IMR-90 (cell line): ENCODE measurements around the gene JMJD8. TPM values are rescaled to one million over a fixed set of nuclear protein-coding genes. Genes with fewer than 3 reads are reported as not detected.

Experiments used
- ATAC-seq: fragments of 200-7000 bp; cut with Tn5 transposase; 2 replicates; pipeline ENCODE4 v1.9.1; 2020; ENCODE audit warnings: low read depth, mild to moderate bottlenecking, moderate library complexity
- BruUV-seq: library from RNA; stranded (reverse); fragments of 400-500 nt; replicated peaks from 2 replicates; lab custom pipeline; 2021; lab: Mats Ljungman, UMichigan
- CTCF ChIA-PET: fragments of 300-600 bp; formaldehyde crosslinking; extraction: SDS; loops from one replicate; lab custom pipeline; 2021; ENCODE audit warnings: antibody characterized with exemption; lab: Yijun Ruan, JAX
- POLR2A ChIA-PET: fragments of 300-600 bp; sonication (Branson Sonifier 250); formaldehyde crosslinking; loops from one replicate; lab custom pipeline; 2022; ENCODE audit warnings: antibody characterized with exemption; ENCODE audit not compliant: unreplicated experiment; lab: Charles Lee
- DNase-seq: peaks from one replicate; pipeline ENCODE4 v3.0.0; 2013
- H2AFZ ChIP-seq: replicated peaks from 2 replicates; pipeline ENCODE3; 2013; ENCODE audit warnings: low read length, mild to moderate bottlenecking; ENCODE audit not compliant: poor library complexity
- H2AK5ac ChIP-seq: 2 replicates; pipeline ENCODE4 v1.6.1; 2013; ENCODE audit warnings: low read depth, low read length, inconsistent platforms
- H2AK9ac ChIP-seq: replicated peaks from 2 replicates; pipeline ENCODE3; 2013; ENCODE audit warnings: mild to moderate bottlenecking, low read depth, low read length, moderate library complexity; ENCODE audit not compliant: poor library complexity
- H2BK120ac ChIP-seq: 2 replicates; pipeline ENCODE4 v1.6.1; 2013; ENCODE audit warnings: low read depth, low read length, inconsistent platforms
- H2BK15ac ChIP-seq: 3 replicates; pipeline ENCODE4 v1.6.1; 2013; ENCODE audit warnings: low read depth, low read length, inconsistent platforms
- H2BK20ac ChIP-seq: 2 replicates; pipeline ENCODE4 v1.6.1; 2013; ENCODE audit warnings: low read depth, mild to moderate bottlenecking, inconsistent platforms, low read length, moderate library complexity
- H2BK5ac ChIP-seq: 2 replicates; pipeline ENCODE4 v1.6.1; 2013; ENCODE audit warnings: mild to moderate bottlenecking, low read depth, low read length, inconsistent platforms; ENCODE audit not compliant: poor library complexity, severe bottlenecking
- H3K14ac ChIP-seq: replicated peaks from 2 replicates; pipeline ENCODE4 v1.6.1; 2013; ENCODE audit warnings: low read depth, low read length, inconsistent platforms
- H3K18ac ChIP-seq: 2 replicates; pipeline ENCODE4 v1.6.1; 2013; ENCODE audit warnings: low read depth, low read length, control low read depth
- H3K23ac ChIP-seq: 2 replicates; pipeline ENCODE4 v1.6.1; 2013; ENCODE audit warnings: low read depth, low read length, inconsistent platforms
- H3K27ac ChIP-seq: 2 replicates; pipeline ENCODE4 v1.5.1; 2013; ENCODE audit warnings: mild to moderate bottlenecking, control low read depth, low read length; ENCODE audit not compliant: insufficient read depth
- H3K27me3 ChIP-seq: 2 replicates; pipeline ENCODE4 v1.6.1; 2013; ENCODE audit warnings: low read length; ENCODE audit not compliant: control insufficient read depth, insufficient read depth
- H3K36me3 ChIP-seq: 2 replicates; pipeline ENCODE4 v1.6.1; 2013; ENCODE audit warnings: low read length, mixed read lengths; ENCODE audit not compliant: control insufficient read depth, insufficient read depth
- H3K4ac ChIP-seq: 2 replicates; pipeline ENCODE4 v1.6.1; 2013; ENCODE audit warnings: low read depth, low read length, inconsistent platforms
- H3K4me1 ChIP-seq: 2 replicates; pipeline ENCODE4 v1.6.1; 2013; ENCODE audit warnings: low read length, mixed read lengths; ENCODE audit not compliant: control insufficient read depth, insufficient read depth
- H3K4me2 ChIP-seq: 2 replicates; pipeline ENCODE4 v1.6.1; 2013; ENCODE audit warnings: low read depth, mild to moderate bottlenecking, control low read depth, low read length, moderate library complexity
- H3K4me3 ChIP-seq: 2 replicates; pipeline ENCODE4 v1.5.1; 2013; ENCODE audit warnings: low read depth, mild to moderate bottlenecking, control low read depth, low read length, moderate library complexity; ENCODE audit not compliant: insufficient read depth
- H3K56ac ChIP-seq: 2 replicates; pipeline ENCODE4 v1.6.1; 2013; ENCODE audit warnings: low read length, inconsistent platforms; ENCODE audit not compliant: insufficient read depth; ENCODE audit errors: extremely low read depth
- H3K79me1 ChIP-seq, 2 experiments: 2 replicates each; pipeline ENCODE4 v1.6.1; 2013; ENCODE audit warnings: low read length in 2 of 2, inconsistent platforms in 1 of 2, low read depth in 1 of 2
- H3K9ac ChIP-seq: 2 replicates; pipeline ENCODE4 v1.6.1; 2013; ENCODE audit warnings: low read depth, low read length, control low read depth
- H3K9me1 ChIP-seq: 2 replicates; pipeline ENCODE4 v1.6.1; 2013; ENCODE audit warnings: low read length, inconsistent platforms; ENCODE audit not compliant: insufficient read depth
- H3K9me3 ChIP-seq: 2 replicates; pipeline ENCODE4 v1.6.1; 2013; ENCODE audit warnings: low read length; ENCODE audit not compliant: control insufficient read depth, insufficient read depth
- H4K20me1 ChIP-seq: 2 replicates; pipeline ENCODE4 v1.6.1; 2013; ENCODE audit warnings: low read length, inconsistent platforms; ENCODE audit not compliant: insufficient read depth
- H4K5ac ChIP-seq: 2 replicates; pipeline ENCODE4 v1.6.1; 2013; ENCODE audit warnings: mild to moderate bottlenecking, low read depth, low read length, control low read depth
- H4K8ac ChIP-seq, 2 experiments: 2 replicates each; pipeline ENCODE4 v1.6.1; 2013; ENCODE audit warnings: low read depth in 2 of 2, low read length in 2 of 2, control low read depth in 1 of 2, inconsistent platforms in 1 of 2
- H4K91ac ChIP-seq: 2 replicates; pipeline ENCODE4 v1.6.1; 2013; ENCODE audit warnings: low read depth, low read length, inconsistent platforms; ENCODE audit not compliant: insufficient read depth
- BHLHE40 ChIP-seq: fragments of 150-350 bp; IDR thresholded peaks from 2 replicates; pipeline ENCODE4 v1.6.1; 2016; ENCODE audit warnings: mild to moderate bottlenecking, low read depth, low read length
- CEBPB ChIP-seq: IDR thresholded peaks from 2 replicates; pipeline ENCODE4 v1.6.1; 2012; ENCODE audit warnings: low read depth, low read length, improper control_type of control experiment
- CHD1 ChIP-seq: IDR thresholded peaks from 2 replicates; pipeline ENCODE4 v1.6.1; 2012; ENCODE audit warnings: low read depth, low read length, improper control_type of control experiment
- FOS ChIP-seq: fragments of 150-350 bp; IDR thresholded peaks from 2 replicates; pipeline ENCODE4 v1.6.1; 2016; ENCODE audit warnings: low read depth, low read length
- MAFK ChIP-seq: IDR thresholded peaks from 2 replicates; pipeline ENCODE4 v1.6.1; 2012; ENCODE audit warnings: low read depth, low read length, improper control_type of control experiment
- MAZ ChIP-seq: IDR thresholded peaks from 2 replicates; pipeline ENCODE4 v1.6.1; 2012; ENCODE audit warnings: low read depth, mild to moderate bottlenecking, low read length, improper control_type of control experiment, moderate library complexity, borderline replicate concordance
- MXI1 ChIP-seq: IDR thresholded peaks from 2 replicates; pipeline ENCODE4 v1.6.1; 2012; ENCODE audit warnings: low read depth, mild to moderate bottlenecking, low read length, moderate library complexity, borderline replicate concordance
- NFE2L2 ChIP-seq: fragments of 150-350 bp; IDR thresholded peaks from 2 replicates; pipeline ENCODE4 v1.6.1; 2016; ENCODE audit warnings: low read depth, mild to moderate bottlenecking, low read length
- POLR2A ChIP-seq: IDR thresholded peaks from 2 replicates; pipeline ENCODE4 v1.6.1; 2012; ENCODE audit warnings: mild to moderate bottlenecking, low read depth, low read length
- RAD21 ChIP-seq: IDR thresholded peaks from 2 replicates; pipeline ENCODE4 v1.6.1; 2012; ENCODE audit warnings: low read length, improper control_type of control experiment
- RCOR1 ChIP-seq: IDR thresholded peaks from 2 replicates; pipeline ENCODE4 v1.6.1; 2012; ENCODE audit warnings: mild to moderate bottlenecking, low read length, improper control_type of control experiment; ENCODE audit not compliant: insufficient replicate concordance
- RFX5 ChIP-seq: IDR thresholded peaks from 2 replicates; pipeline ENCODE4 v1.8.0; 2012; ENCODE audit warnings: low read depth, mild to moderate bottlenecking, low read length, moderate library complexity
- SMC3 ChIP-seq: fragments of 150-350 bp; IDR thresholded peaks from 2 replicates; pipeline ENCODE4 v1.6.1; 2016; ENCODE audit warnings: low read depth, mild to moderate bottlenecking, antibody characterized with exemption, low read length, moderate library complexity
- whole genome bisulfite sequencing, 2 experiments: methylation state at CpG; one replicate each; pipeline versions ENCODE4 v1.1.5 to v1.1.7; 2013; ENCODE audit warnings: missing lambda C conversion rate in 2 of 2; ENCODE audit not compliant: insufficient read length in 1 of 2; ENCODE audit errors: extremely low coverage in 2 of 2; 5-methylcytosine and 5-hydroxymethylcytosine counted together
- dilution Hi-C: fragments of 300-500 bp; cut with HindIII; formaldehyde crosslinking; loops from one replicate; pipeline ENCODE4 v1.14.3; 2018; ENCODE audit warnings: low sequenced_read_pairs; ENCODE audit not compliant: unreplicated experiment
- in situ Hi-C: fragments of 300-500 bp; cut with MboI; formaldehyde crosslinking; loops from 3 replicates; pipeline ENCODE4 v1.14.3; 2019; ENCODE audit warnings: low sequenced_read_pairs, inconsistent platforms, mixed read lengths
- intact Hi-C: fragments of 100-400 bp; cut with micrococcal nuclease; formaldehyde crosslinking; loops from 2 replicates; pipeline ENCODE4 v1.10.0; 2022
- polyA plus RNA-seq, 3 experiments: library from polyadenylated mRNA; depleted of rRNA; stranded (reverse); fragments of >200 nt; gene quantifications; 2 replicates each; pipeline ENCODE4 v1.2.3, GENCODE V29; 2012; ENCODE audit warnings: low replicate concordance in 1 of 3
- total RNA-seq: library from RNA; depleted of rRNA; stranded (reverse); fragments of >200 nt; gene quantifications from 2 replicates; pipeline ENCODE4 v1.2.3, GENCODE V29; 2012
- TF ChIP-seq, protein P1 (sequence below): fragments of 150-350 bp; IDR thresholded peaks from 2 replicates; pipeline ENCODE4 v1.6.1; 2016; ENCODE audit warnings: low read depth, mild to moderate bottlenecking, low read length, moderate library complexity, borderline replicate concordance
- TF ChIP-seq, protein P2 (sequence below): conservative IDR thresholded peaks from 2 replicates; pipeline ENCODE4 v1.5.1; 2012; ENCODE audit warnings: mild to moderate bottlenecking, low read depth, low read length, improper control_type of control experiment

Gene JMJD8
- total and polyA plus RNA-seq, 2 of the 4 experiments (the other 2 are of a cell fraction) = 17.7 to 62.5 TPM

DNA sequence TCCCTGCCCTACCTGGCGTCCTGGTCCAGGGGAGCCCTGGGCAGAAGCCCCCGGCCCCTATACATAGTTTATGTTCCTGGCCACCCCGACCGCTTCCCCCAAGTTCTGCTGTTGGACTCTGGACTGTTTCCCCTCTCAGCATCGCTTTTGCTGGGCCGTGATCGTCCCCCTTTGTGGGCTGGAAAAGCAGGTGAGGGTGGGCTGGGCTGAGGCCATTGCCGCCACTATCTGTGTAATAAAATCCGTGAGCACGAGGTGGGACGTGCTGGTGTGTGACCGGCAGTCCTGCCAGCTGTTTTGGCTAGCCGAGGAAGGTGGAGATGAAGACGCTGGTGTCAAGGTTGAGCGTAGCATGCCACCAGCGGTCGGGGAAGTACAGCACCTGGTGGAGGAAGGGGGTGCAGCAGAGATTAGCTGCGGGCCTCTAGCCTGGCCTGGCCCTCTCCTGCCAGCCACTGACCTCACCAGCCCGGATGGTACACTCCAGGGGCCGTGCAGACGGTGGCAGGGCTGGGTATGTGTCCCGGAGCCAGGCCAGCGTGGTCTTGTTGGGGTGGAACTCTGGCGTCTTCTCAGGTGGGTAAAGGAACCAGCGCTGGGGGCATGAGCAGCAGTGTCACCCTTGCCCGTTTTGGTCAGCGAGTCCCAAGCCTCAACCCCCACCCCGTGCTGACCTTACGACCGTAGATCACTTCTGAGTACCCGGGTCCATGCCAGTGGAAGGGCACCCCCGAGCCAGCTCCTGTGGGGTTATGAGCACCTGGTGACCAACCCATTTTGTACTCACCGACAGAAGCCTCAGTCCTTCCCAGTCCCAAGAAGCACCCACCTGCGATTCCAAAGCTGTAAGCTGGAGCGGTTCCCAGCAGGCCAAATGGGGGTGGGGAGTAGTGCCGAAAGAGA is 1.4 kb downstream of the JMJD8 start:
- no peak overlapping the region for H3K4ac ChIP-seq
- DNase-seq (no peak), ATAC-seq (no peak)
- H3K36me3 ChIP-seq = peaks cover 40% of the 10 kb centered on the region
- no peak overlapping the region for H2BK20ac ChIP-seq
- no peak overlapping the region for H4K91ac ChIP-seq
- H3K9me1 ChIP-seq = peaks cover 15% of the 10 kb centered on the region
- peaks cover 34% of the 10 kb centered on the region for H4K20me1 ChIP-seq
- H2BK15ac ChIP-seq = no peak overlapping the region
- H3K79me1 ChIP-seq = peaks cover 9 to 49% of the 10 kb centered on the region in 2 experiments; a peak in 3 of 4 replicates
- no peak overlapping the region; a peak in 2 of 4 replicates for H4K8ac ChIP-seq
- BruUV-seq = no TSS peak
- H3K18ac ChIP-seq = no peak overlapping the region
- H3K9ac ChIP-seq = no peak overlapping the region
- no peak overlapping the region for H3K27ac ChIP-seq
- H3K23ac ChIP-seq = no peak overlapping the region
- WGBS, 2 experiments = 91% methylated on average over 14 of the region's 36 CpGs; no CpG with 5 or more reads in 1 of the 2 experiments
- H3K4me2 ChIP-seq = peak overlapping the region; percentile 85
- H2BK120ac ChIP-seq = no peak overlapping the region
- H2AK5ac ChIP-seq = no peak overlapping the region
- H3K14ac ChIP-seq = no peak overlapping the region
- POLR2A ChIA-PET = no interaction called here
- no peak overlapping the region for H3K56ac ChIP-seq
- no peaks in the 10 kb centered on the region for H3K9me3 ChIP-seq
- no peak overlapping the region for H3K4me3 ChIP-seq
- dilution Hi-C loops = no loop called here
- peak overlapping the region; percentile 93 for H2AK9ac ChIP-seq
- CTCF ChIA-PET = interaction anchor here (0.7 kb wide), 1 partner anchor 162 kb away, joined by 3 read pairs; no protein-coding TSS in a partner anchor
- in situ Hi-C loops = no loop called here
- no peak overlapping the region for H4K5ac ChIP-seq
- no peak overlapping the region for H2AFZ ChIP-seq
- intact Hi-C loops = no loop called here
- peaks cover 20% of the 10 kb centered on the region for H3K4me1 ChIP-seq
- H3K27me3 ChIP-seq = no peaks in the 10 kb centered on the region
- H2BK5ac ChIP-seq = no peak overlapping the region
- TF ChIP-seq SMC3 (no peak), CEBPB (no peak), MAZ (no peak), RFX5 (no peak), NFE2L2 (no peak), FOS (no peak), MAFK (no peak), RAD21 (no peak), CHD1 (no peak), RCOR1 (no peak), BHLHE40 (no peak), MXI1 (no peak), POLR2A (no peak)
- TF ChIP-seq, protein P1, sequence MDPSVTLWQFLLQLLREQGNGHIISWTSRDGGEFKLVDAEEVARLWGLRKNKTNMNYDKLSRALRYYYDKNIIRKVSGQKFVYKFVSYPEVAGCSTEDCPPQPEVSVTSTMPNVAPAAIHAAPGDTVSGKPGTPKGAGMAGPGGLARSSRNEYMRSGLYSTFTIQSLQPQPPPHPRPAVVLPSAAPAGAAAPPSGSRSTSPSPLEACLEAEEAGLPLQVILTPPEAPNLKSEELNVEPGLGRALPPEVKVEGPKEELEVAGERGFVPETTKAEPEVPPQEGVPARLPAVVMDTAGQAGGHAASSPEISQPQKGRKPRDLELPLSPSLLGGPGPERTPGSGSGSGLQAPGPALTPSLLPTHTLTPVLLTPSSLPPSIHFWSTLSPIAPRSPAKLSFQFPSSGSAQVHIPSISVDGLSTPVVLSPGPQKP = no peak
- TF ChIP-seq, protein P2, sequence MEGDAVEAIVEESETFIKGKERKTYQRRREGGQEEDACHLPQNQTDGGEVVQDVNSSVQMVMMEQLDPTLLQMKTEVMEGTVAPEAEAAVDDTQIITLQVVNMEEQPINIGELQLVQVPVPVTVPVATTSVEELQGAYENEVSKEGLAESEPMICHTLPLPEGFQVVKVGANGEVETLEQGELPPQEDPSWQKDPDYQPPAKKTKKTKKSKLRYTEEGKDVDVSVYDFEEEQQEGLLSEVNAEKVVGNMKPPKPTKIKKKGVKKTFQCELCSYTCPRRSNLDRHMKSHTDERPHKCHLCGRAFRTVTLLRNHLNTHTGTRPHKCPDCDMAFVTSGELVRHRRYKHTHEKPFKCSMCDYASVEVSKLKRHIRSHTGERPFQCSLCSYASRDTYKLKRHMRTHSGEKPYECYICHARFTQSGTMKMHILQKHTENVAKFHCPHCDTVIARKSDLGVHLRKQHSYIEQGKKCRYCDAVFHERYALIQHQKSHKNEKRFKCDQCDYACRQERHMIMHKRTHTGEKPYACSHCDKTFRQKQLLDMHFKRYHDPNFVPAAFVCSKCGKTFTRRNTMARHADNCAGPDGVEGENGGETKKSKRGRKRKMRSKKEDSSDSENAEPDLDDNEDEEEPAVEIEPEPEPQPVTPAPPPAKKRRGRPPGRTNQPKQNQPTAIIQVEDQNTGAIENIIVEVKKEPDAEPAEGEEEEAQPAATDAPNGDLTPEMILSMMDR = no peak
